Activated CD4-positive, CD25-positive, alpha-beta regulatory T cell treated with anti-CD3 and anti-CD28 coated beads, Interleukin-2, amount 50 U/mL, for 16 hours (primary cell): ENCODE data around the gene TPD52L3.

ENCODE experiments used
- DNase-seq: peaks from one replicate; pipeline ENCODE4 v3.0.0-alpha.2; 2020; ENCODE audit warnings: low read depth, low spot score

The TPD52L3 gene

DNA sequence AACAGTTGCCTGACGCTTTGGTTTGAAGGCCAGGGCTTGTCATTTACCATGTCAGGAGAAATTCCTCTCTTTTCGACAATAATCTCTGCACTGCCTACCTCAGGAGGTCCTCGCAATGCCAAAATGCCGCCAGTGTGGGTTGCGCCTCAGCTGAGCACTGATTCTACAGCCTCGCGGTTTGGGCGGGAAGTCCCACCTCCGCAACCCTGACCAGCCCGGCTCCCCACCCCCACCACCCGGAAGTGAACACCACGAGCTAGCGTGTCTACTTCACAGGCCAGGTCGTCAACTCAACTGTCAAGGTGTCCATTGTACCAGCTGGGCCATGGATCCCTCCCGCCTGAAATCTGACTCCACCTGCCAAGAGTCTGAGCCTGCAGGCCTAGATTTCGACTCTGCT lies at the start of gene TPD52L3:
TSS of gene TPD52L3 (plus strand) at position 273 of the 400 bp plus-strand sequence. CDS start 221 bp downstream, outside the sequence.
- DNase-seq = no peak

DNA sequence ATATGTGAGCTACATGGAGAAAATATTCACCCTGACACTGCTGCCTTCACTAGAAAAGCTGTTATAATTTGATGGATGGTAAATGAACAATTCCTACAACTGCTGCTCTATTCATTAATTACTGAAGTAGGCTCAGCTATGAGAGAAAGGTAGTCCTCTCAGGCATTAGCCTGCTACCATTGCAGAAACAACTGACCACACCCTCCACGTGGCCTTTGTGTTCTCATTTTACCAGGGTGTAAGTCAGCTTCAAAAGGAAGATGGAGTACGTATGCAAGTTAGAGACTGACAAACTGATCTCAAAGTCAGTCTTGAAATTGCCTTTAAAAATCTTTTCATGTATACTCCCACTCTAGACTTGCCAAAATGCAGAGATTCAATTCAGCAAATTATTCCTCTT lies 26.3 kb upstream of the TPD52L3 start:
- DNase-seq = no peak

DNA sequence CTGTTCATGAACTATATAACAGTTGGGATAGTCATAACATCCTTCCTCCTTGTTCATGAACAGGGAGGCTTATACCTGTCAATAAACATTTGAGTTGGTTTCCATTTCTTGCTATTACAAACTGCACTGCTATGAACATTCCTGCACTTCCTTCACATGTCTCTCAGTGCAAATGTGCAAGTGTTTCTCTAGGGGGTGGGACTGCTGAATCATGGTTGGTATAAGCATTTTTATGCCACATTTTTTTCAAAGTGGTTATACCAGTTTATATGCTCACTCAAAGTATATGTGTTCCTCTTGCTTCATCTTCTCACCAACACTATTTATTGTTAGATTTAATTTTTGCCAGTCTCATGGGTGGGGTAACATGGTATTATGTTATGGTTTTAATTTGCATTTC lies 25.8 kb upstream of the TPD52L3 start:
- DNase-seq = no peak

DNA sequence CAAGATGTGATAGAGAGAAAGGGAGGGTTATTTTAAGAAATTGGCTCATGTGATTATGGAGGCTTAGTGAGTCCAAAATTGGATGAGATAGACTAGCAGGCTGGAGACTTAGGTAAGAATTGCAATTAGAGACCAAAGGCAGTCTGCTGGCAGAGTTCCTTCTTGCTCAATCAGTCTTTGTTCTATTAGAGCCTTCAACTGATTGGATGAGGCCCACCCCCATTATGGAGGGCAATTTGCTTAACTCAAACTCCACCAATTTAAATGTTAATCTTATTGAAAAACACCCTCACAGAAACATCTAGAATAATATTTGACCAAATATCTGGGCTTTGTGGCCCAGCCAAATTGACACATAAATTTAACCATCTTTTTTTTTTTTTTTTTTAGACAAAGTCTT lies 23.9 kb upstream of the TPD52L3 start:
- no peak for DNase-seq

DNA sequence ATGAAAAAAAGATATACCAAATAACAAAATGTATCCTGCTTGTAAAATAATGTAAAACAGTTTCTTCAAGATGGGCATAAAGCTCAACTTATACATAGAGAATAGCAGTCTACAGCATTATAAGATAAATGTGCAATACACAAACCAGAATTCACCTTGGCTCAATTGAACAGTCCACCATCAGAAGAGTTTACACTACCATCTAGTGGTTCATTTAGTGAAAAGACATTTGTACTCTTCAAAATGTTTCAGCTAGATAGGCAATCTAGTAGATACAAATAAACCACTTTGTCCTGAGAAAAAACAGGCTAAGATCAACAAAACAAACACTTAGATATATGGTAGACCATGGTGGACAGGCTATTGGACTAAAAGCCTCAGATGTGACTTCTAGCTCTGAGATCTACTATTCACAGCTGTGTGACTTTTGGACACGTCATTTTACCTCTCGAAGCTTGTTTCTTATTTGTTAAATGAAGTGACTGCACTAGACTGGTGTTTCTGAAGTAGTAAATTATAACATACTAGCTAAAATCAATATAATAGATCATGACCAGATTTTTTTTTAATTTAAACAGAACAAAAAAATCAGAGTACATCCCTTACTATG lies 22.1 kb upstream of the TPD52L3 start:
- no peak for DNase-seq

DNA sequence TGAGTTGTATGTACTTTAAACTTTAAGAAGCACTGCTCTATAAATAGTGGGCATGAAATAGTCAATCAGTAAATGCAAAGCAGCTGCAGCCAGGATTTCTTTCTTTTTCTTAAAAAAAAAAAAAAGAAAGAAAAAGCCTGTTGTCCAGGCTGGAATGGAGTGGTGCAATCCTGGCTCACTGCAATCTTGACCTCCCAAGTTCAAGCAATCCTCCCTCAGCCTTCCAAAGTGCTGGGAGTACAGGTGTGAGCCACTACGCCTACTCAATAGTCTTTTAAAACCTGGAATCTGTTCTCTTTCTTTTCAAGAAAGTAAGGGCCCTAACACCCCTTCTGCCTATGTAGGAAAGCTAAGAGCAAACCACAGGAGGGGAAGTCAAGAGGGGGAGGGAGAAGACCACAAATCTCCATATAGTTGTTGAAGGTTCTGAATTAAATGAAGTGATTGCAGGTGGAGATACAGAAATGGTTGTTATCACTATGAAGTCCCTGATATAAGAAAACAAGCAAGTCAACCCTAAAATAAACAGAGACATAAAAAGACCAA lies 20.6 kb upstream of the TPD52L3 start:
- no peak for DNase-seq

DNA sequence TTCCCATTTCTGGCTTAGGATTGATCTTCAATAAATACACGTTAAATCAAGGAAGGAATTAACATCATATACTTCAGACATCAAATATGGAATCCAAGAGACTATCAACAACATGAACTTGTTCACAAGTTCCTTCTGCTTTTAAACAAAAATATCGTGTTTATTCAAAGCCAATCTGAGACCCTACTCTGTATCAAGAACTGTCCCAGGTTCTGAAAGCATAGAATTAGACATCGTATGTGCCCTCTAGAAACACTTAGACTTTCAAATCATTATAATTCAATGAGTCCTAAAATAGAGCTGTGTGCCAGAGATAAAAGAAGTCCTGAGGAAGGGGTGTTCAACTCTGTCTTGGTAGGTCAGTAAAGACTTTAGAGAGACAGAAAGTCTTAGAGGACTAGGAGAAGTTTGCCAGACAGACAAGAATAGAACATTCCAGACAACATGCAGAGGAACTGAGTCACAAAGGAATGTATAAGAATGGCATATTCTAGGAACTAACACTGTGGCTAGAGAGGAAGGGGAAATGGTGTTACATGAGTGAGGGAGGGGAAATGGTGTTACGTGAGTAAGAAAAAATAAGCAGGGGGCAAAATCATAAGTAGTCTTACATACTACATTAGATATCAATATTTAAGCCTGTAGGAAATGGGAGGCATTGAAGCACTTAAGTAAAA lies 2.9 kb downstream of the TPD52L3 start:
- no peak for DNase-seq

DNA sequence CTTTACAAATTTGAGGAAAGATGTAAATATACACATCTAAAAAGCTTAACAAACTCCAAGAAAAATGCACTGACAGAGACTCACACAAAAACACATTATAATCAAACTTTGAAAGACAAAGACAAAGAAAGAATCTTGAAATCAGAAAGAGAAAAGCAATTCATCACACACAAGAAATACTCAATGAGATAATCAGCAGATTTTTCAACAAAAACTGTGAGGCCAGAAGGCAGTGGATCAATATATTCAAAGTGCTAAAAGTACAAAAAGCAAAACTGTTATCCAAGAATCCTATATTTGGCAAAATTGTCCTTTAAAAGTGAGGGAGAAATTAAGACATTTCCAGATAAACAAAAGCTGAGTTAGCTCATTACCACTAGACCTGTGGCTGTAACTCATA lies 6.1 kb downstream of the TPD52L3 start:
- no peak for DNase-seq

DNA sequence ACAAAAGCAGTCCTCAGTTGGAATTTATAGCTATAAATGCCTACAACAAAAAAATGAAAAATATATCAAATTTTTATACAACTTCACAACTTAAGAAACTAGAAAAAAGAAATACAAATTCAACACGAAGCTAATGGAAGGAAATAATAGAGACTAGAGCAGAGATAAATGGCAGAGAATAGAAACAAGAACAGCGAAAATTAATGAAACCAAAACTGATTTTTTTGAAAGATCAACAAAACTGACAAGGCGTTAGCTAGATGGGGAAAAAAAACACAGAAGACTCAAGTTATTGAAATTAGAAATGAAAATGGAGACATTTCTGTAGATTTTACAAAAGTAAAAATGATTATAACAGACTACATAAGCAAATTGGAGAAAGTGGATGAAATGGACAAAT lies 20.6 kb downstream of the TPD52L3 start:
- no peak for DNase-seq

DNA sequence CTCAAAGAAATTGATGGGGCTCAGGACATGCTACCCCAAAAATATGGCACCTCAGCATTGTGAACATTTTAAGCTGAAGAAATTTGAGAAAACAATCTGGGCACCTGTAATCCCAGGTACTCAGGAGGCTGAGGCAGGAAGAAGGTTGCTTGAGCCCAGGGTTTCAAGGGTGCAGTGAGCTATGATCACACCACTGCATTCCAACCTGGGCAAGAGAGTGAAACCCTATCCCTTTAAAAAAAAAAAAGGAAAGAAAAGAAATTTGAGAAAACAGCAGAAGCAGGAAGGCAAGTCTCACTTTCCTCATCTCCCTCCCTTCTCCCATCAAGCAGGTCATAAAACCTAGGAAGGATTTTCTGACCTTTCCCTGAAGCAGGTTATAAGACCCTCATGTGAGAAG lies 23.6 kb downstream of the TPD52L3 start:
- DNase-seq = no peak

DNA sequence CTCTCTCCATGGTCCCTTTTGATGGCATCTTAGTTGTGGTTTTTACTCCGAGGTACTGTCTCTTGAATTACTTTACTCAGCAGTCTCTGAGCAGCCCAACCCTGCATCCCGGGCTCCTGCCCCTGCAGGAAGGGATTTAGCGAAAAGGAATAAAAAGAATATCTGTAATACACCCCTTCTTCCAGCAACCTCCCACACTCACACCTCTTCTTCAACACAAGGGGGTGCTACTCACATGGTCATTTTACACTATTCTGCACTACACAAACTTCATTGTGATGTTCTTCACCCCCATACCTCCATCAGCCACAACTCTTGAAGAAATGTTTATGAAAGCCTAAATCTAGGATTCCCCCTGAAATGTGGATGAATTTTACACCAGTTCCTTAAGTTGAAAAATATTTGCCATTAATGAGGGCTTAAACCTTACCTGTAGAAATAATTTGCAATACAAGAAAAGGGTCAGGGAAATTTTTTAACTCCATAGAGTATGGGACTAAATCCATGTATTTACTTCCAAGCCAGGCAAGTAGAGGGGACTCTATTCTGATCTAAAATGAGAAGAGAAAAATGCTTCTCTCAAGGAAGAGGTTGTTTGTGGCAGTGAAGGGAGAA lies 26.0 kb downstream of the TPD52L3 start:
- peak; percentile 16 for DNase-seq

DNA sequence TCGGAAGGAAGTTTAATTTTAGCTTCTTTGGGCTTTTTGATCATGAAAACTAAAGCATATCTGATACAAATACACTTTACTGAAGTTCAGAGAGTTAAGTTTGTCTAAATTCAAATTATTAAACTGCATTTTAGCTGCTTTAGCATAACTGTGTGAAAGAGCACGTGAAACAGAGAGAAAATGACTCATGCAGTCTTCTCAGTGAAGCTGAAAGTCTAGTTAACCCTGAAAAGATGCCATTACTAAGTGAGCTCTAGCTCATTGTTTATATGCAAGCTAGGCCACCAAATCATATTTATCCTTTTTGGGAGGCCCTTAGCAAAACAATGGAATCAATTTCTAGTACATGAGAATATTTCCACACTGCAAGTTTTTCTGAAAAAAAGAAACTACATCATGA lies 27.6 kb downstream of the TPD52L3 start:
- DNase-seq = no peak

DNA sequence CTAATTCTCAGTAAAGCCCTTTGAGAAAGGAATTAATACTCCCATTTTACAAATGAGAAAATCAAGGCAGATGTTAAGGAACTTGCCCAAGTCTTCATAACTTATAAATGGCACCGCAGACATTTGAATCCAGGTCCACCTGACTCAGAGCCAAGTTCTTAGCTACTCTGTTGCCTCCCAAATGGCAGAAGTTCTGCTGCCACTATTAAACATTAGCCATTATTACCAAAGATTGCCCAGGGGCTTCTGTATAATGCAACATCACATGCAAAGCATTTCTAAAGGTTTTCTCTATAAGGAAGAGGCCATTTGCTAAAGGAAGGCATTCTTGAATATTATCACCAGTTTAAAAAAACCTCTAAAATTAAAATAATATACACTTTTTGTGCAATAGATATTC lies 28.3 kb downstream of the TPD52L3 start:
- no peak for DNase-seq

DNA sequence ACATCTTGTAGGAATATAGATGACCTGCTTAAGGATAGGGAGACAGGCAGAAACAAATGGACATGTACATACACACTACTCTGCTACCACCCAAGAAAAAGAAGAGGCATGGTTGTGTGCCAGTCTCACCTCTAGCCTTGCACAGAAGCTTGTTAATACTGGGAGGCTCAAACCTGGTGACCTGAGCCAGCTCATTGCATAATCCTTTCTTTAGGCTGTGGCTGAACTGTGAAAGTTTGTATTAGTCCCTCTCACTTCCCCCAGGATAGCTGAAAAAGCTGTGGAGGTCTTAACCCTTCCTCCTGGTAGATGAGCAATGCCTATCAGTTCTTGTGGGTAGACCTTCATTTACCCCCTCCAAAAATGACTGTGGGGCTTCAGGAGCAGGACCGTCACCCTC lies 28.7 kb downstream of the TPD52L3 start:
- no peak for DNase-seq

DNA sequence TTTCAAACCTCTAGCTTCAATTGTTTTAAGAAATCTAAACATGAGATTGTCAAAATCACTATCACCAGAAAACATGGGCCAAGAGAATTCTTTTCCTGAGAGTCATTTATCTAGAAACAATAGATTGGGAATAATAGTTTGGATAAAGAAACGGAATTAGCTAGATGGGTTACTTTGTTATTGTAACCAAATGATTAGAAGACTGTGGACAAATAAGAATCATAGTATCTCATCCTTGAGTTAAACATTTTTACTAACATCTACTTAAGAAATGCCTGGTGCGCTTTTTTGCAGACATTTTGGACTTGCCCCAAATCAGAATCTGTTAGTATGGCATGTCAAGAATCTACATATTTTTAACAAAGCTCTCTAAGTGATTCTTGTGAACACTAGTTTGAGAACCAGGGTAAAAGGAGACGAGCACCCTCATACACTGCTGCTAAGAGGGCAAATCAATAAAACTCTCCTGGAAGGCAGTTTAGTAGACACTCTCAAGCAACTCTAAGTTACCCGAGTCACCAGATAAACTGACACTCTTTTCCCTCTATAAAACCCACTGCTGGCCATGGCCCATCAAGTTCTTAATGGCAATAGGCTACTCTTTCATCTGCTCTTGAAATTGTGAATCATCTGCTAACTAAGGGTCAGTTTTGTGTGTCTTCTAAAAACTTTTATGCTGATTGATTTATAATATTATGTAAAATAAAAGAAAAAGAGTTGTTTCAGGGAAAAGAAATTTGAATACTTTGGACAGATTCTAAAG lies 39.1 kb downstream of the TPD52L3 start:
- DNase-seq = no peak

DNA sequence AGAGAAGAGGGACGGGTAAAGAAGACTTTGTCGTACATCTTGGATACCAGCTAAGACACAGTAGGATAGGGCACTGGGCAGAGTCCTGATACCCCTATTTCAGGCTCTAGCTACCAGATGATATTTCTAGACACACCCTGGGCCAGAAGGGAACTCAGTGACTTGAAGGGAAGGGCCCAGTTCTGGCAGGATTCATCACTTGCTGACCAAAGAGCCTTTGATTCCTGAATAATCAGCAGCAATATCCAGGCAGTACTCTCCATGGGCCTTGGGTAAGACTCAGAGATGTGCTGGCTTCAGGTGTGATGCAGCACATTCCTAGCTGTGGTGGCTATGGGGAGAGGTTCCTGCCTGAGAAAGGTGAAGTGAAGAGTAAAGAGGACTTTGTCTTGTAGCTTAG lies 40.7 kb downstream of the TPD52L3 start:
- no peak for DNase-seq
